LNCaP clone FGC (cell line): ENCODE data around the gene ST3GAL3.

Source experiments
- DNase-seq: peaks from one replicate; pipeline ENCODE4 v3.0.0-alpha.2; 2011; ENCODE audit warnings: low read depth
- H3K4me3 ChIP-seq: 2 replicates; pipeline ENCODE4 v1.5.1; 2011; ENCODE audit warnings: mild to moderate bottlenecking, low read depth, low read length, control low read depth
- CTCF ChIP-seq: IDR thresholded peaks from 2 replicates; pipeline ENCODE4 v1.5.1; 2012; ENCODE audit warnings: mild to moderate bottlenecking; ENCODE audit not compliant: control insufficient read depth, insufficient read depth; ENCODE audit errors: extremely low read depth

The ST3GAL3 gene

GRCh38 chr1:43729816-43730463 lies 22.6 kb downstream of the ST3GAL3 start:
- DNase-seq: no peak
- H3K4me3 ChIP-seq: no peak overlapping the region
- TF ChIP-seq CTCF: no peak

- no peak for DNase-seq
- no peak for TF ChIP-seq CTCF
- H3K4me3 ChIP-seq: no peak overlapping the region
Measured at GRCh38 chr1:43731867-43732531, 24.7 kb downstream of the ST3GAL3 start.

GRCh38 chr1:43736819-43737218 lies 29.5 kb downstream of the ST3GAL3 start:
- no peak for DNase-seq
- H3K4me3 ChIP-seq: no peak overlapping the region
- no peak for TF ChIP-seq CTCF

- H3K4me3 ChIP-seq: no peak overlapping the region
- no peak for DNase-seq
- no peak for TF ChIP-seq CTCF
Measured at GRCh38 chr1:43742026-43742425, 34.7 kb downstream of the ST3GAL3 start.

- H3K4me3 ChIP-seq: no peak overlapping the region
- TF ChIP-seq CTCF: no peak
- no peak for DNase-seq
Measured at GRCh38 chr1:43743206-43743605, 35.9 kb downstream of the ST3GAL3 start.

- DNase-seq: no peak
- H3K4me3 ChIP-seq: no peak overlapping the region
- TF ChIP-seq CTCF: no peak
Measured at GRCh38 chr1:43747736-43748135, 40.4 kb downstream of the ST3GAL3 start.

GRCh38 chr1:43750083-43750482 lies 42.7 kb downstream of the ST3GAL3 start:
- TF ChIP-seq CTCF: no peak
- no peak overlapping the region for H3K4me3 ChIP-seq
- DNase-seq: no peak
